Mucosa of descending colon (tissue), 3 donors: ENCODE measurements around the gene TGFB2. TPM values are rescaled to one million over a fixed set of nuclear protein-coding genes. Genes with fewer than 3 reads are reported as not detected.

Source experiments
- ATAC-seq: fragments of 200-7000 bp; cut with Tn5 transposase; one replicate; pipeline ENCODE4 v1.9.1; 2020; ENCODE audit warnings: mild to moderate bottlenecking, moderate library complexity
- DNase-seq, 3 donors: peaks; one replicate each; pipeline ENCODE4 v3.0.0-alpha.2; 2020
- H3K36me3 ChIP-seq: fragments of 200-600 bp; one replicate; pipeline ENCODE4 v1.8.0; 2021; ENCODE audit warnings: low read depth, mild to moderate bottlenecking
- H3K4me1 ChIP-seq: fragments of 200-600 bp; one replicate; pipeline ENCODE4 v1.8.0; 2021; ENCODE audit warnings: low read depth, mild to moderate bottlenecking
- H3K4me3 ChIP-seq: fragments of 200-600 bp; one replicate; pipeline ENCODE4 v1.8.0; 2021; ENCODE audit warnings: mild to moderate bottlenecking
- H3K9me3 ChIP-seq: fragments of 200-600 bp; one replicate; pipeline ENCODE4 v1.8.0; 2021; ENCODE audit warnings: mild to moderate bottlenecking
- intact Hi-C, 2 donors: fragments of 100-400 bp; cut with DNase I in 1 of 2; cut with micrococcal nuclease in 1 of 2; formaldehyde crosslinking; loops; one replicate each; pipeline versions ENCODE4 v1.11.0 to v1.11.1; 2022; cut with DNase I, micrococcal nuclease
- total RNA-seq, 3 donors: library from RNA; stranded (reverse); fragmentation: NEBNext Ultra II Directional in 2 of 3; extraction: Animal tissue kit (Norgen Biotek cat#: 25700) in 2 of 3; gene quantifications; one replicate each; pipeline versions ENCODE4 v1.2.1 to v1.2.4, GENCODE V29; 2021 to 2023
- TF ChIP-seq, protein P1 (sequence below): fragments of 200-600 bp; IDR thresholded peaks from one replicate; pipeline ENCODE4 v1.8.0; 2022; ENCODE audit warnings: antibody characterized with exemption, mild to moderate bottlenecking
- donor health status: DM: no; HTN: no; CAD: no; lungs with moderate emphysema.
- donor health status: DM: no; HTN: no; CAD: no.
- donor health status: DM: no; HTN: yes; CAD: no.

Gene TGFB2
- total RNA-seq, 3 donors from 2014 or later = 0.09 to 8.5 (median 0.48) TPM

DNA sequence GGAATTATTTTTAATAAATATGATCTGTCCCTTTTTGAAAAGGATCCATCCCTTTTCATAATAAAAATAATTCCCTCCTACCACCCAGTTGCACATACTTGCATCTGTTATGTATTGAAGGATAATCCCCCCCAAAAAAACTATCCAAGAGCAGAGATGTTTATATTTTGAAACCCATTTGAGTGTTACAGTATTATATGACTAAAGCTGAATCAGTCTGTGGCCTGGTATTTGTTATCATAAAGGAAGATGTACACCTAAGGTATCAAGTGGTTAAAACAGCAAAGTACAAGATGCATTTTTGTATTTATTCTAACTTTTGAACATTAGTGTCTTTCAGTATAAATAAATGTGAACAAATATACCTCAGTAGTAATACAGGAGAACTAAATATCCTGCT, 12.7 kb upstream of the TGFB2 start:
- TF ChIP-seq, protein P1, sequence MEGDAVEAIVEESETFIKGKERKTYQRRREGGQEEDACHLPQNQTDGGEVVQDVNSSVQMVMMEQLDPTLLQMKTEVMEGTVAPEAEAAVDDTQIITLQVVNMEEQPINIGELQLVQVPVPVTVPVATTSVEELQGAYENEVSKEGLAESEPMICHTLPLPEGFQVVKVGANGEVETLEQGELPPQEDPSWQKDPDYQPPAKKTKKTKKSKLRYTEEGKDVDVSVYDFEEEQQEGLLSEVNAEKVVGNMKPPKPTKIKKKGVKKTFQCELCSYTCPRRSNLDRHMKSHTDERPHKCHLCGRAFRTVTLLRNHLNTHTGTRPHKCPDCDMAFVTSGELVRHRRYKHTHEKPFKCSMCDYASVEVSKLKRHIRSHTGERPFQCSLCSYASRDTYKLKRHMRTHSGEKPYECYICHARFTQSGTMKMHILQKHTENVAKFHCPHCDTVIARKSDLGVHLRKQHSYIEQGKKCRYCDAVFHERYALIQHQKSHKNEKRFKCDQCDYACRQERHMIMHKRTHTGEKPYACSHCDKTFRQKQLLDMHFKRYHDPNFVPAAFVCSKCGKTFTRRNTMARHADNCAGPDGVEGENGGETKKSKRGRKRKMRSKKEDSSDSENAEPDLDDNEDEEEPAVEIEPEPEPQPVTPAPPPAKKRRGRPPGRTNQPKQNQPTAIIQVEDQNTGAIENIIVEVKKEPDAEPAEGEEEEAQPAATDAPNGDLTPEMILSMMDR = no peak
- H3K4me3 ChIP-seq = no peak overlapping the region
- DNase-seq (no peak), ATAC-seq (no peak)
- no peaks in the 10 kb centered on the region for H3K4me1 ChIP-seq
- intact Hi-C loops = loop anchor here in 1 of 2 donors (10.0 kb wide), 2 partner anchors 192 to 1082 kb away; no protein-coding TSS in a partner anchor
- no peaks in the 10 kb centered on the region for H3K36me3 ChIP-seq
- no peaks in the 10 kb centered on the region for H3K9me3 ChIP-seq

GRCh38 chr1:218336328-218336727, 8.8 kb upstream of the TGFB2 start:
- ATAC-seq (no peak), DNase-seq (no peak)
- H3K36me3 ChIP-seq = no peaks in the 10 kb centered on the region
- H3K9me3 ChIP-seq = no peaks in the 10 kb centered on the region
- no peaks in the 10 kb centered on the region for H3K4me1 ChIP-seq
- H3K4me3 ChIP-seq = no peak overlapping the region
- TF ChIP-seq, protein P1 = no peak
- intact Hi-C loops = loop anchor here in 1 of 2 donors (10.0 kb wide), 2 partner anchors 188 to 1078 kb away; no protein-coding TSS in a partner anchor

- intact Hi-C loops = loop anchor here in 1 of 2 donors (10.0 kb wide), 2 partner anchors 185 to 1075 kb away; no protein-coding TSS in a partner anchor
- no peaks in the 10 kb centered on the region for H3K36me3 ChIP-seq
- ATAC-seq (no peak), DNase-seq (no peak)
- H3K4me1 ChIP-seq = no peaks in the 10 kb centered on the region
- no peak overlapping the region for H3K4me3 ChIP-seq
- no peaks in the 10 kb centered on the region for H3K9me3 ChIP-seq
- TF ChIP-seq, protein P1 = peak; percentile 30
These were observed 5.8 kb upstream of the TGFB2 start for GRCh38 chr1:218339267-218339831.

GRCh38 chr1:218341325-218341724, 3.8 kb upstream of the TGFB2 start:
- ATAC-seq (no peak), DNase-seq (no peak)
- Histone ChIP-seq H3K36me3 (no peaks in the 10 kb centered on the region), H3K4me1 (peaks cover 9% of the 10 kb centered on the region), H3K4me3 (no peak overlapping the region), H3K9me3 (no peaks in the 10 kb centered on the region)
- intact Hi-C loops = no loop called here
- TF ChIP-seq, protein P1 = no peak

GRCh38 chr1:218342091-218342490, 3.0 kb upstream of the TGFB2 start:
- no peak for DNase-seq
- TF ChIP-seq, protein P1 = no peak
- H3K4me3 ChIP-seq = no peak overlapping the region
- H3K9me3 ChIP-seq = no peaks in the 10 kb centered on the region
- peaks cover 13% of the 10 kb centered on the region for H3K4me1 ChIP-seq
- ATAC-seq = no peak
- intact Hi-C loops = no loop called here
- H3K36me3 ChIP-seq = no peaks in the 10 kb centered on the region
